Esophagus muscularis mucosa (tissue), 4 donors: ENCODE data around the gene ANK2.

ENCODE experiments used
- CTCF ChIP-seq, 3 experiments: fragments of 200-600 bp in 2 of 3; fragments of 450-650 bp in 1 of 3; sonication (generic) in 2 of 3; IDR thresholded peaks; one replicate each; pipeline ENCODE4 v1.5.1; 2017 to 2019; ENCODE audit warnings: antibody characterized with exemption in 3 of 3, mild to moderate bottlenecking in 2 of 3, moderate library complexity in 1 of 3
- EP300 ChIP-seq: sonication (generic); formaldehyde crosslinking; IDR thresholded peaks from one replicate; pipeline ENCODE4 v1.6.1; 2017; ENCODE audit warnings: antibody characterized with exemption
- POLR2A ChIP-seq: fragments of 450-650 bp; IDR thresholded peaks from one replicate; pipeline ENCODE4 v1.6.1; 2017; ENCODE audit warnings: antibody characterized with exemption, moderate library complexity, mild to moderate bottlenecking, low read depth
- POLR2AphosphoS5 ChIP-seq, 2 donors: sonication (generic); formaldehyde crosslinking; IDR thresholded peaks; one replicate each; pipeline ENCODE4 v1.6.1; 2017; ENCODE audit warnings: antibody characterized with exemption in 2 of 2

- TF ChIP-seq POLR2A: no peak
- TF ChIP-seq CTCF (IDR thresholded peaks at IDR 0.05): no peak
- no peak for TF ChIP-seq POLR2AphosphoS5 (IDR thresholded peaks at IDR 0.05)
- TF ChIP-seq EP300: no peak
Measured at GRCh38 chr4:113272523-113272922, 223.1 kb downstream of the ANK2 start.
